ENCODE data around the gene C17orf107. TPM values are rescaled to one million over a fixed set of nuclear protein-coding genes. Genes with fewer than 3 reads are reported as not detected.

C17orf107 gene
- total RNA-seq, 1 experiment from 2014 or later: 0.20 TPM

- DNase-seq (ENCODE audit: low read depth): no peak
Observed at GRCh38 chr17:4872786-4873185, 26.6 kb upstream of the C17orf107 start.

DNA sequence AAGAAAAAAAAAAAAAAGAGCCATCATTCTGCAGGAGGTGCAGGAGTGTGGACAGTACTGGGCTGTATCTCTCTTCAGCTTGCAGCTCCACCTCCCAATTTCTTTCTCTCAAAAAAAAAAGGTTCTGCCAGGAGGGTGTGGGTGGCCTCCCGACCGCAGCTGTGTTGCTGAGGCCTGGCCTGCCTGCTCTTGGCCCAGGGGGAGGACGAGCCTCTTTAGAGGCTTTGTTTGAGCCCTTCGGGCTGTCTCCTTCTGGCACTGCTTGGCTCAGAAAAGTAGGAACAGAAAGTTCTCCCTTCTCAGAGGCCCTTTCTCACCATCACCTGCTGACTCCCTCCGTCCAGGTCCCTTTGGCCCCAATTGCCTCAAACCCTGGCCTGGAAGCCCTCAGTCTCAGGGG, 22.2 kb upstream of the C17orf107 start:
- DNase-seq (ENCODE audit: low read depth): no peak

- no peak for DNase-seq (ENCODE audit: low read depth)
Observed at GRCh38 chr17:4879601-4880000, 19.7 kb upstream of the C17orf107 start.

GRCh38 chr17:4880857-4881256, 18.5 kb upstream of the C17orf107 start:
- DNase-seq (ENCODE audit: low read depth): no peak

DNA sequence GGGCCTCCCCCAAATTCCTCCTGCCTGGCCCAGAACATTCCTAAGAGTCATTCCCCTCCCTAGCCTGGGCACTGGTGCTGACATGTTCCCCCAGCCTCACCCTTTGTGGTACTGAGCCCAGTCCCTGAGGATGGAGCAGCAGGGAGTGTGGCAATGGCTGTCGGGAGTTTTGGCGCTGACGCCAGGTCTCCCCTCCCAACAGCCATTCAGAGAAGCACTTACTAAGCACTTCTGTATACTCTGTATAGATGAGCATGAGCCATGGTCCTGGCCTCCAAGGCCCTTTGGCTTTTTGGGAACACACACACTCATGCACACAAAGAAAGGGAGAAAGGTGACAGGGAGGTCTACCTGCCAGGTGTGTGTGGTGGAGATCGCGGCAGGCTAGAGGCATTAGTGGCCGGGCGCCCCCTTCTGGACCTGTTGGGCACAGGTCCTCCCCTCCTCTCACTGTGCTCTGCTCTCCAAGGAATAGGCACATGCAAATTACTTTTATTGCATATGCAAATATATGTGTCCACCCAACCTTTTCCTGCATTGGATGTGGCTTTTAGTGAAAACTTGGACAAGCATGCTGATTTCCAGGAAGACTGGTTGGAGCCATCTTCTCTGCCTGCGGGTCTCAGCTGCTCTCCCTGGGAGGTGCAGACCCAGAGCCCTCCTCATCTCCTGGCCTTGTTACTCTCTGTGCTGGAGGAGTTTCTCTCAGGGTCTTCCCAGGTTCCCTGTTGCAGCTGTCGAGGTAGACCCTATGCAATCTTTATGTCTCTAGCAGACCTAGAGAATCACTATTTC, 17.4 kb upstream of the C17orf107 start:
- DNase-seq (ENCODE audit: low read depth): peak; percentile 29

- DNase-seq (ENCODE audit: low read depth): no peak
Observed at GRCh38 chr17:4884489-4884888, 14.8 kb upstream of the C17orf107 start.

GRCh38 chr17:4886830-4887229, 12.5 kb upstream of the C17orf107 start:
- no peak for DNase-seq (ENCODE audit: low read depth)

DNA sequence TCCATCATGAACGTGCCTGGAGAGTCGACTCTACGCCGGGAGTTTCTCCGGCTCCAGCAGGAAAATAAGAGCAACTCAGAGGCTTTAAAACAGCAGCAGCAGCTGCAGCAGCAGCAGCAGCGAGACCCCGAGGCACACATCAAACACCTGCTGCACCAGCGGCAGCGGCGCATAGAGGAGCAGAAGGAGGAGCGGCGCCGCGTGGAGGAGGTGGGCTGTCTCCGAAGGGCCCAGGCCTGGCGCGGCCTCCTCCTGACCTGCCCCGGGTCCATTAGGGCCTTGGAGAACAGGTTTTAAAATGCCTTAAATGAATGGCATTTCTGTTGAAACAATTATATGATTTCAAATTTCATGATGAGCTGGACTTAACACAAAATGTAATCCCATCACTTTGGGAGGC, 11.8 kb upstream of the C17orf107 start:
- no peak for DNase-seq (ENCODE audit: low read depth)

- DNase-seq (ENCODE audit: low read depth): no peak
Observed at GRCh38 chr17:4891411-4892410, 7.6 kb upstream of the C17orf107 start.

DNA sequence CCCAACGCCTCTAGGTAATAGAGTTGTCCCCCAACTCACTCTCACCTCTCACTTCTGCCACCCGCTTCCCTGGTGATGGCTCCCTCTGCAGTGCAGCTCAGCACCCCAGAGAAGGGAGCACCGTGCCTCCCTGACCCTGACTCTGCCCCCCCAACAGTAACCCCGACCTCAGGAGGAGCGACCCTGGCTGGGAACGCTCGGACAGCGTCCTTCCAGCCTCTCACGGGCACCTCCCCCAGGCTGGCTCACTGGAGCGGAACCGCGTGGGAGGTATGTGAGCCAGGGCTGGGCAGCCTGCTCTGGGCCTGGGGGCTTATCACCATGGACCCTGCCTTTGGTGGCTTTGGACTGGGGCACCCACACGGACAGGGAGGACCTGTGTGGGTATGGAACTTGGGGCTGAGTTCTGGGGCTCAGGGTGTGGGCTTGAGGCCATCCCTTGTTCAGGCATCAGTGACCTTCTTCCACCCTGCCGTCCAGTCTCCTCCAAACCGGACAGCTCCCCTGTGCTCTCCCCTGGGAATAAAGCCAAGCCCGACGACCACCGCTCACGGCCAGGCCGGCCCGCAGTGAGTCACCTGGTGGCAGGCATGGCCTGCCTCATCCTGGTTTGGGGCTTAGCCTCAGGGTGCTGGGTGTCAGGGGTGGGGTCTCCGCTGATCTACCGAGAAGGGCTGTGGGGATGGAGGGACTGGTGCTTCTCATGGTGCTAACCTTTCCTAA, 6.7 kb upstream of the C17orf107 start:
- no peak for DNase-seq (ENCODE audit: low read depth)

- no peak for DNase-seq (ENCODE audit: low read depth)
Observed at GRCh38 chr17:4893272-4893671, 6.1 kb upstream of the C17orf107 start.

DNA sequence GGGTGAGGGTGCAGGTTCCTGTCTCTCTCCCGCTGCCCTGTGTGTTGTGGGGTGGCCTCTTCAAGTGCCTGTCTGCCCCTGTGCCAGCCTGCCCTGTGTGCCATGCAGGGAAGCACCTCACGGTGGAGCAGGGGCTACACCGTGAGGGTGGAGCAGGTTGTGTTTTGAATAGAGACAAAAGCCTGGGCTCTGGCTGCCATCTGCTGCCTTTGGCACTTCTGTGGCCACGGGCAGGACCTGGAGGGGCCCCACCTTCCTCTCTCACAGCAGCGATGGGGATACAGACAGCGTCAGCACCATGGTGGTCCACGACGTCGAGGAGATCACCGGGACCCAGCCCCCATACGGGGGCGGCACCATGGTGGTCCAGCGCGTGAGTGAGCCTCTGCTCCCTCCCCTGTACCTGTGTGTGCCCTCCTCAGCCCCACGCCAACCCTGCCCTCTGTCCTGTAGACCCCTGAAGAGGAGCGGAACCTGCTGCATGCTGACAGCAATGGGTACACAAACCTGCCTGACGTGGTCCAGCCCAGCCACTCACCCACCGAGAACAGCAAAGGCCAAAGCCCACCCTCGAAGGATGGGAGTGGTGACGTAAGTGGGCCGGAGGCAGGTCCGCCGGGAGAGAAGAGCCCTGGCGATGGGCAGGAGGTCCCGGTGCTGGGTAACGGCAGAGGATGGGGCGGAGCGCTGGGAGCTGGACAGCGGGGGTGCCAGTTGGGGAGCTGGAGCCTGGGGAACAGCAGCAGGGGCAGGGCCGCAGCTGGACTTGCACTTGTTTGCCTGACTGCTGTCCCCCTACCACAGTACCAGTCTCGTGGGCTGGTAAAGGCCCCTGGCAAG, 5.4 kb upstream of the C17orf107 start:
- no peak for DNase-seq (ENCODE audit: low read depth)

DNA sequence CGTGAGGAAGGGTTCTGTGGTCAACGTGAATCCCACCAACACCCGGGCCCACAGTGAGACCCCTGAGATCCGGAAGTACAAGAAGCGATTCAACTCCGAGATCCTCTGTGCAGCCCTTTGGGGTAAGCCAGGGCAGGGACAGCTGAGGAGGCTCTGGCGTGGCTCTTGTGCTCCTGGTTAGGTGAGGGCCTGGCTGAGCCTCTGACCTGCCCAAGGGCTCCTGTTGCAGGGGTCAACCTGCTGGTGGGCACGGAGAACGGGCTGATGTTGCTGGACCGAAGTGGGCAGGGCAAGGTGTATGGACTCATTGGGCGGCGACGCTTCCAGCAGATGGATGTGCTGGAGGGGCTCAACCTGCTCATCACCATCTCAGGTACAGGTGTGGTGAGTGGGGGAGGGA, 4.2 kb upstream of the C17orf107 start:
- no peak for DNase-seq (ENCODE audit: low read depth)

GRCh38 chr17:4895657-4896331, 3.5 kb upstream of the C17orf107 start:
- DNase-seq (ENCODE audit: low read depth): no peak

GRCh38 chr17:4896332-4897197, 2.8 kb upstream of the C17orf107 start:
- DNase-seq (ENCODE audit: low read depth): no peak

GRCh38 chr17:4897198-4897687, 2.1 kb upstream of the C17orf107 start:
- DNase-seq (ENCODE audit: low read depth): no peak

DNA sequence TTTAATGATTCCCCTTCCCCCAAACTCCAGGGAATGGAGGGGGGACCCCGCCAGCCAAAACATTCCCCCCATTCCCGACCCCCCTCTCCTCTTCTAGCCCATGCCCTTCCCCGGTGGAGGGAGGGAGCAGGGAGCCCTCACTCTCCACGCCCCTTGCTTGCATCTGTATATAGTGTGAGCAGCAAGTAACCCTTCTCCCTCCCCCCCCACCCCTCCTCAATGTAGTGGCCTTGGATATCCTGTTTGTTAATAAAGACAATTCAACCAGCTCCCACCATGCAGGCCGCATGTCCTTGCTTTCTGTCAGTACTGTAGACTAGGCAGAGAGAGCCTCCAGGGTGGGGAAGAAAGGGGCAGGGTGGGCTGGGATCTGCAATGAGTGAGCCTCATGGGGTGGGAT, 1.6 kb upstream of the C17orf107 start:
- DNase-seq (ENCODE audit: low read depth): no peak

DNA sequence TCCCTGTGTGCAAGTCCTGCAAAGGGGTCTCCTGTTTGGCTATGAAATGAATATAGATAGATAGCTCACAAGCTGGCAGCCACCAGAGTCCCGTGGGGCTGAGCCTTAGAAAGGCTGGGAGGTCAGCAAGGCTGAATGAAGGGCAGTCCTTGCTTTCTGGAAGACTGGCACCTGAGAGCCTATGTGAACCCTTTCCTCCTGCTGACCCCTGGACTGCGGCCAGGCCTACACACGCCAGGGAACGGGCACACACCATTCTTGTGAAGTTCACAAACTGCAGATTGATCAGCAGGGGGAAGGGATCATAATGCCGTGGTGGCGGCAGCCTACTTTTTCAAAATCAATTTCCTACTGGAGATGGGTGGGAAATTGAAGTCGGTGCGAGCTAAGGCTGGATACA, 985 bp upstream of the C17orf107 start:
- no peak for DNase-seq (ENCODE audit: low read depth)

GRCh38 chr17:4898927-4899326, 409 bp upstream of the C17orf107 start:
- DNase-seq (ENCODE audit: low read depth): no peak
